GM12801 (cell line): ENCODE measurements around the gene PLOD2.

Source experiments
- CTCF ChIP-seq: IDR thresholded peaks from one replicate; pipeline ENCODE4 v1.5.1; 2011; ENCODE audit warnings: control low read depth; ENCODE audit not compliant: insufficient read length; ENCODE audit errors: extremely low read depth

PLOD2 gene

DNA sequence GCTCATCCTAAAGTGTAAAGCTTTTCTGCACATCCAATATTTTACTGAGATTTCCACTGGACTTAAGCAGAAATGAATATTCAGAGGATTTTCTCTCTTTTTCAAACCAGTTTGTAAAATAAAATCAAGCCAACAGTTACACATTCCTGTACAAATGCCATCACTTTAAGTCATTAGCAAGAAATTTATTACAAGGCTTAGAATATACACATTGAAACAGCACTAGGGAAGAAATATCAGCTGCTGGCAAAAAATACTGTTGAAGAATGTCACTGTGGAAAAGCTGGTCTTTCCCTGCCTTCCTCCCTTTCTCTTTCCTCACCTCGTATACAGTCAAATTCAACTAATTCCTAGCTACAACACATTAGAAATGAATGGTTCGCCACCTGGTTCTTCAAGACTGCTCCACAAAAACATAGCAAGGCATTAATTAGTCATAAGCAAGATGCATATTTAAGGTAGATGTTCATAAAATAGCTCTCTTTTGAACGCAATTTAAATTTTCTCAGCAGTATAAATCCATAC is 21.3 kb downstream of the PLOD2 start:
- no peak for TF ChIP-seq CTCF

DNA sequence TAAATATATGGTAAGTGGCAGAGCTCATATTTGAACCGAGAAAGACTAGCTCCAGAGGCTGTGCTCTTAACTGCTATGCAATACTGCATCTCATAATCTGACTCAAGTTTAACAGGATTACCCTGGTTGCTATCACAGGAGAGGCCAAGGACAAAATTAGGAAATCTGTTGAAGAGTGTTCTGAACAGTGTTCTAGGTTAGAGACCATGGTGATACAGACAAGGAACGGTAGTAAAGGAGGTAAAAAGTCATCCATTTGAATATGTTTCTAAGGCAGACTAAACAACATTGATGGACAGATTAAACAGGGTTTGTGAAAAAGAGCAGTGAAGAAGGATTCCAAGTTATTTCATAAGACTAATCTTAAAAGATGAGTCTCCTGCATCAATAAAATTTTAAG is 22.1 kb downstream of the PLOD2 start:
- no peak for TF ChIP-seq CTCF

DNA sequence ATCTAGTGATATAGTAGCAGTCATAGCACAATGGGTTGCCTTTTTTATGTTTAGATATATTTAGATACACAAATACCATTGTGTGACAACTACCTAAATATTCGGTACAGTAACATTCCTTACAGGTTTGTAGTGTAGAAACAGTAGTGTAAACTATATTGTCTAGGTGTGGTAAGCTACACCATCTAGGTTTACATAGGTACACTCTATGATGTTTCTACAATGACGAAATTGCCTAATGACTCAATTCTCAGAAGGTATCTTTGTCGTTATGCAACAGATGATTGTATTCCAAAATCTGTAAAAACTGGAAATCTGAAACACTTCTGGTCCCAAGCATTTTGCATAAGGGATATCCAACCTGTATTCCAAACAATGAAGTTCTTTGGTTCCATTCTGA is 24.3 kb downstream of the PLOD2 start:
- no peak for TF ChIP-seq CTCF

- no peak for TF ChIP-seq CTCF
These were observed 26.5 kb downstream of the PLOD2 start for GRCh38 chr3:146134348-146135117.

- TF ChIP-seq CTCF = no peak
These were observed 27.5 kb downstream of the PLOD2 start for GRCh38 chr3:146133441-146133840.

DNA sequence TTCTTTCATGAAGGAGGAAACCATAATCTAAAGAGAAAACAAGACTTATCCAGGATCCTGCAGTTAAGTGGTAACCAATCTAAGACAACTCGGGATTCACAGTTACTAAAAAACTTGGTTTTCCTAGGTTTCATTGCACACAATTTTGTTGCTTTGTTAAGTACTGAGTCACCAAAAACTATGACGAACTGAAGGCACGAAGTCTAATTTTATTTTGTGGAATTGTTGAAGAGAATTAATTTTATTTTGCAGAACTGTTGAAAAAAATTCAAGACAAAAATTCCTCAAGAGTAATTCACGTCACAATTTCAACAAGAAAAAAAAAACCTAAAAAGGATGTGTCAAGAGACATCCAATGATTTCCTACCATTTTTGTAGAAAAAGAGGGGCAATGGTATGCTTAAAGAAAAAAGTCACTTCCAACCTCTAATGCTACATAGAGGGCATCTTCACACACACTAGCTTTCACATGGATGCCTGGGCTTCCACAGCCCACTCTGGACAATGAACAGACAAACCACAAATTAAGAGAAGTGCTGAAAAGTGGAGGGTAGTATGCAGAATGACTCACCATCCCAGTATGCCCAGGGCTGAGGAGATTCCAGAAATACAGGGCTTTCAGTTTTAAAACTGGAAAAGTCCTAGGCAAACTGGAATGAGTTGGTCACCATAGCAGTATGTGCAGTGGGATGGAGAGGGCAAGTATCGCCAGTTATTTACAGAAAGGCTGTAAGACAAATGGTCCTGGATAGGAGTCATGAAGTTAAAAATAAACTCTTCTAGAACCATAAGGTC is 29.2 kb downstream of the PLOD2 start:
- TF ChIP-seq CTCF = no peak

- TF ChIP-seq CTCF = no peak
These were observed 30.1 kb downstream of the PLOD2 start for GRCh38 chr3:146130881-146131371.
